Chondrocyte (in vitro differentiated cells): ENCODE results near the gene ABCA4. TPM values are rescaled to one million over a fixed set of nuclear protein-coding genes. Genes with fewer than 3 reads are reported as not detected.

Source experiments
- DNase-seq: peaks from one replicate; pipeline ENCODE4 v3.0.0; 2021; ENCODE audit warnings: mixed read lengths, low spot score
- H3K27ac Mint-ChIP-seq: one replicate; pipeline ENCODE4 v1.8.0; 2021; ENCODE audit warnings: mild to moderate bottlenecking, moderate library complexity, mixed read lengths; ENCODE audit not compliant: unreplicated experiment
- H3K27me3 Mint-ChIP-seq: 2 replicates; pipeline ENCODE4 v1.8.0; 2021; ENCODE audit warnings: low read depth, mixed read lengths
- H3K36me3 Mint-ChIP-seq: 2 replicates; pipeline ENCODE4 v1.8.0; 2021; ENCODE audit warnings: low read depth, mixed read lengths
- H3K4me1 Mint-ChIP-seq: 2 replicates; pipeline ENCODE4 v1.8.0; 2021; ENCODE audit warnings: low read depth, mild to moderate bottlenecking, mixed read lengths
- H3K4me3 Mint-ChIP-seq: one replicate; pipeline ENCODE4 v1.8.0; 2021; ENCODE audit warnings: mild to moderate bottlenecking, moderate library complexity, mixed read lengths; ENCODE audit not compliant: unreplicated experiment
- H3K9me3 Mint-ChIP-seq: 2 replicates; pipeline ENCODE4 v1.8.0; 2021; ENCODE audit warnings: low read depth, mixed read lengths
- CTCF ChIP-seq: fragments of 200-600 bp; sonication (generic); IDR thresholded peaks from 2 replicates; pipeline ENCODE4 v1.5.0; 2021; ENCODE audit warnings: antibody characterized with exemption, mild to moderate bottlenecking, moderate library complexity
- total RNA-seq: library from RNA; stranded (reverse); gene quantifications from 3 replicates; pipeline ENCODE4 v1.2.1, GENCODE V29; 2021

Gene ABCA4
- total RNA-seq, 1 donor from 2014 or later, result 0.22 TPM

- DNase-seq, result no peak
- Mint-ChIP-seq H3K36me3 (no peaks in the 10 kb centered on the region), H3K9me3 (no peaks in the 10 kb centered on the region), H3K27me3 (no peaks in the 10 kb centered on the region), H3K4me3 (no peak overlapping the region), H3K4me1 (peaks cover 29% of the 10 kb centered on the region), H3K27ac (no peak overlapping the region)
- TF ChIP-seq CTCF, result no peak
Observed at GRCh38 chr1:94055459-94056122, 65.4 kb downstream of the ABCA4 start.

DNA sequence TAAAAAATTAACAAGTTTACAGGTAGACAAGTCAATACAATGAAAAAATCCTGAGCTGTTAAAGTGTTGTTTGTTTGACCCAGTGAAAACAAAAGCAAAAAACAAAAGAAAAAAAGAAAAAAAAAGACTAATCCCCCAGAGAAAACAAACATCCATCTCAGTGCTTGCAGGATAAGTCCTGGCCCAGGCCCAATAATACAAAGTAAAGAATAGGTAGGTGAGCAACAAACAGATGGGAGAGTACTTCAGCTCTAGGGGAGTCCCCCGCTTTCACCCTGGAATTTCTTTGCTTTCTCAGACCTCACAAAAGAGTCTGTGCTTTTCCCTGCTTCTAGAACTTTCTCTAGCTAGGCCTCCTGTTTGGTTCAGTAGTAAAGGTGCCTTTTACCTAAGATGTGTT, 70.3 kb downstream of the ABCA4 start:
- H3K27ac Mint-ChIP-seq, result no peak overlapping the region
- DNase-seq, result no peak
- no peak for TF ChIP-seq CTCF
- no peaks in the 10 kb centered on the region for H3K9me3 Mint-ChIP-seq
- no peak overlapping the region for H3K4me3 Mint-ChIP-seq
- H3K27me3 Mint-ChIP-seq, result no peaks in the 10 kb centered on the region
- no peaks in the 10 kb centered on the region for H3K36me3 Mint-ChIP-seq
- peaks cover 50% of the 10 kb centered on the region for H3K4me1 Mint-ChIP-seq

- TF ChIP-seq CTCF, result no peak
- Mint-ChIP-seq H3K27me3 (no peaks in the 10 kb centered on the region), H3K4me1 (peaks cover 50% of the 10 kb centered on the region), H3K36me3 (no peaks in the 10 kb centered on the region), H3K27ac (no peak overlapping the region), H3K4me3 (no peak overlapping the region), H3K9me3 (no peaks in the 10 kb centered on the region)
- no peak for DNase-seq
Observed at GRCh38 chr1:94050254-94050653, 70.7 kb downstream of the ABCA4 start.

DNA sequence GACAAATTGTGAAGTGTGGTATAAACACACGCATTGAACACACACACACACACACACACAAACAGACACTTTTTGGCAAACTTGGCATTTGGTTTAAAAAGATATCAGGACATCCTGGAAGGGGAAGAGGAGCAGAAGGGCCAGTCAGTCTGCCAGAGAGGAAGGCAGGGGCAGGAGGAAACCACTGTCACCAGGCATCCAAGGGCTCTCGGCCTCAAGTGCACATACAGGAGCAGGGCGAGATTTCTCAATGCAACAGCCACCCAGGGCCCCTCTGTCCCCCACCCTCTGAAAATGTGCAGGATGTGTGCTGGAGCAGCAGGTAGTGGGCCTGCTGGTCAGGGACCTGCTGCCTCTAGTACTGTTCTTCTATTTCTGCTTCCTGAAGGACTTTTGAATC, 71.2 kb downstream of the ABCA4 start:
- no peaks in the 10 kb centered on the region for H3K36me3 Mint-ChIP-seq
- no peak for DNase-seq
- no peak for TF ChIP-seq CTCF
- no peak overlapping the region for H3K27ac Mint-ChIP-seq
- no peak overlapping the region for H3K4me3 Mint-ChIP-seq
- H3K9me3 Mint-ChIP-seq, result no peaks in the 10 kb centered on the region
- peaks cover 49% of the 10 kb centered on the region for H3K4me1 Mint-ChIP-seq
- no peaks in the 10 kb centered on the region for H3K27me3 Mint-ChIP-seq

DNA sequence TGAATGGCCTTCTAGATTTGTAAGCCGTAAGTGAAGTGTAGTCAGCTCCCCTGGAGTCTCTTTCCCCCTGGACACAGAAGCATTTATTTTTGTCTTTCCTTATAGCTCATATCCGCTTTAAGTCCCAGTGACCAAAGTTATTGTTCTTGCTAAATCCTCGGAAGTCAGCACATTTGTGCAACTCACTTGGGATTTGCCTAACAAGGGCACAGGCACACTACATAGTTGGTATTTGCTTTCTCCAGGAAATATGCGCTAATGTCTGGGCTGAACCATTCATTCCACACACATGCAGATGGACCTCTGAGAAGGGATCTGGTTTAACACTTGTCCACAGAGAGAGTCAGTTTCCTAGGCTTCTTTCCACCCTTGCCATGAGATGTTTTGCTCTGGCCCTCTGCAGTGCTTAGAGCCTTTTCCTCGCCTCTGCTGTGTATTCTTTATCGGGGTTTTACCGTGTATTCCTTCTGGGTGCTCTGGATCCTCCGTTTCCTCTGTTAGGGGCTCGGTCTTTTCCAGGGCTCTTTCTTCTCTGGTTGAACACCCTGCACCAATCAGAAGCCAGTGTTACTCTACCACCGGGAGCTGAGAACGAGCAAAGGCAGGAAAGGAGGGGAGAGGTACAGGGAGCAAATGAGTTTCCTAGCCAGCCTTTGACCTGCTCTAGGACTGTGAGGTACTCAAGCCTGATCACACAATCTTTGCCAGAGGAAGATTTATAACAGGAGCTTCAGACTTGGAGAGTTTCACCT, 72.4 kb downstream of the ABCA4 start:
- Mint-ChIP-seq H3K27ac (peak overlapping the region; percentile 77), H3K9me3 (no peaks in the 10 kb centered on the region), H3K4me3 (no peak overlapping the region), H3K36me3 (no peaks in the 10 kb centered on the region), H3K27me3 (no peaks in the 10 kb centered on the region), H3K4me1 (peaks cover 50% of the 10 kb centered on the region)
- no peak for DNase-seq
- TF ChIP-seq CTCF, result no peak
